ENCODE measurements around the gene PUS10.

GRCh38 chr2:60984720-60985119 lies 33.3 kb downstream of the PUS10 start:
- TF ChIP-seq PATZ1 (CRISPR knock-in tag; IDR thresholded peaks at IDR 0.05; ENCODE audit: borderline replicate concordance) (no peak), POU6F1 (CRISPR knock-in tag; IDR thresholded peaks at IDR 0.05; ENCODE audit: borderline replicate concordance, low read depth) (no peak), CSDC2 (CRISPR knock-in tag; IDR thresholded peaks at IDR 0.05) (no peak), CREB5 (CRISPR knock-in tag; IDR thresholded peaks at IDR 0.05; ENCODE audit: low read depth) (no peak), RARB (CRISPR knock-in tag; IDR thresholded peaks at IDR 0.05) (no peak), ZNF565 (CRISPR knock-in tag; conservative IDR thresholded peaks at IDR 0.05; ENCODE audit: low read depth) (no peak)
